Frontal cortex (tissue), 4 donors: ENCODE data around the gene RPP40. TPM values are rescaled to one million over a fixed set of nuclear protein-coding genes. Genes with fewer than 3 reads are reported as not detected.

Source experiments
- DNase-seq, 2 donors: peaks; one replicate each; pipeline ENCODE4 v3.0.0; 2012; ENCODE audit warnings: low spot score in 2 of 2
- FAIRE-seq: peaks from 2 replicates; lab custom pipeline; 2012; peaks lifted over from hg19 to GRCh38; lab: Jason Lieb, UNC
- total RNA-seq: library from RNA; depleted of rRNA; stranded (reverse); fragments of >200 nt; gene quantifications from one replicate; pipeline ENCODE4 v1.2.3, GENCODE V29; 2014
- donor health status: control.
- donor health status: control.
- donor health status: control.

RPP40 gene
- total RNA-seq, 1 donor from 2014 or later: 17.1 TPM

GRCh38 chr6:4973982-4974745 is 29.7 kb downstream of the RPP40 start:
- DNase-seq (no peak), FAIRE-seq (no peak)

- FAIRE-seq (no peak), DNase-seq (no peak)
These were observed 30.4 kb downstream of the RPP40 start for GRCh38 chr6:4973415-4973814.

- FAIRE-seq: no peak
- DNase-seq: no peak
These were observed 31.4 kb downstream of the RPP40 start for GRCh38 chr6:4972438-4972837.

DNA sequence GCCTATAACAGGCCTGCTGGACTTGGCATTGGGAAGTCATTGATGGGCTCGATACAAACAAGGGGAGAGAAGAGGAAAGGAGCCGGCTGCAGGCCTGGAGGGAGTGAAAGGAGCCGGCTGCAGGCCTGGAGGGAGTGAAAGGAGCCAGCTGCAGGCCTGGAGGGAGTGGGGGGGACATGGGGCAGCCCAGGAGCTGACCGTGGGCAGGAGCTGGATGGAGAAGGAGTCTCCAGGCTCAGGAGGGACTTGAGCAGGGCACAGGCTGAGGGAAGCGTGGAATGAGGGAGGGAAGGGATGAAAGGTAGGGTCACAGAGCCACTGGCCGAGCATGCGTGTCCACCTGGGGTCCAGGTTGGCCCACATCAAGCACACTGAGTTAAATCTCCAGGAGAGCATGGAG is 32.0 kb downstream of the RPP40 start:
- no peak for DNase-seq
- no peak for FAIRE-seq

DNA sequence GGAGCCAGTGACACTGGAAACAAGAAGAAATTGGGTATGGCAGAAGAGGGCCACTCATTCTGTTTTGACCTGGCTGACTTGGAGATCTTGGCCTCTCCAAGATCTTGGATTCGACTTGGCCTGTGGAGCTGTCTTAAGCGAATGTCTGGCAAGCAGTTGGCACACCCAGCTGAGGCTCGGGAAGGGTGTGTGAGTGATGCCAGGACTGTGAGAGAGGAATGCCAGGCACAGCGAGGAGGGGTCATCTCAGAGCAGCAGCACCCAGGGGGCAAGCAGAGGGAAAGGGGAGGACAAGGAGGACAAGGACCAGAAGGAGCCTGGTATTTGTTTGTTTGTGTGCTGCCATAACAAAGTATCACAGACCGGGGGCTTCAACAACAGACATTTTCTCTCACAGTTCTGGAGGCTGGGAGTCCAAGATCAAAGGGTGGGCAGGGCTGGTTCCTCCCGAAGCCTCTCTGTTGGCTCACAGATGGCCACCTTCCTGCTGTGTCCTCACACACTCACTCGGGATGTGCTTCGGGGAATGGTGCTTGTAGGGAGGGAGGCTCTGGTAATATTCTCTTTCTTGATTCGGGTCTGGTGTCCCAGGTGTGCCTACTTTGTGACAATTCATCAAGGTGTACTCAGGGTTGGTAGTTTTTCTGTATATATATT is 33.0 kb downstream of the RPP40 start:
- no peak for DNase-seq
- no peak for FAIRE-seq

DNA sequence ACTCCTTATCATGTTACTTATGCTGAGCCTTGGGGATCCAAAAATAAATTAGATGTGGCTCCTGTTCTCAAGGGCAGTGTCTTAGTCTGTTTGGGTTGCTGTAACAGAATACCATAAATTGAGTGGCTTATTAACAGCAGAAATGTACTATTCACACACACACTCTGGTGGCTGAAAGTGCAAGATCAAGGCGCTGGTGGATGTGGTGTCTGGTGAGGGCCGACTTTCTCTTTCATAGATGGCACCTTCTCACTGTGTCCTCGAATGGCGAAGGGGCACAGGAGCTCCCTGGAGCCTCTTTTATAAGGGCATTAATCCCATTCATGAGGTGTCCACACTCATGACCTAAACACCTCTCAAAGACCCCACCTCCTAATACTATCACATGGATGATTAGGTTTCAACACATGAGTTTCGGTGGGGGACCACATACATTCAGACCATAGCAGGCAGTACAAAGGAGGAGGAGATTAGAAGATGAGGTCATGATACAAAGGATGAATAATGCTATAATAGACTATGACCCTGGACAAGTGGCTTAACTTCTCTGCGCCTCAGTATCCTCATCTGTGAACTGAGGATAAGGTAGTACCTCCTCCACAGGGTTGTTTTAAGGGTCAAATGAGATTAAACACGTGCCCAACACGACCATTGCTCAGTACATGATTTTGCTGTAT is 34.1 kb downstream of the RPP40 start:
- no peak for DNase-seq
- FAIRE-seq: no peak

DNA sequence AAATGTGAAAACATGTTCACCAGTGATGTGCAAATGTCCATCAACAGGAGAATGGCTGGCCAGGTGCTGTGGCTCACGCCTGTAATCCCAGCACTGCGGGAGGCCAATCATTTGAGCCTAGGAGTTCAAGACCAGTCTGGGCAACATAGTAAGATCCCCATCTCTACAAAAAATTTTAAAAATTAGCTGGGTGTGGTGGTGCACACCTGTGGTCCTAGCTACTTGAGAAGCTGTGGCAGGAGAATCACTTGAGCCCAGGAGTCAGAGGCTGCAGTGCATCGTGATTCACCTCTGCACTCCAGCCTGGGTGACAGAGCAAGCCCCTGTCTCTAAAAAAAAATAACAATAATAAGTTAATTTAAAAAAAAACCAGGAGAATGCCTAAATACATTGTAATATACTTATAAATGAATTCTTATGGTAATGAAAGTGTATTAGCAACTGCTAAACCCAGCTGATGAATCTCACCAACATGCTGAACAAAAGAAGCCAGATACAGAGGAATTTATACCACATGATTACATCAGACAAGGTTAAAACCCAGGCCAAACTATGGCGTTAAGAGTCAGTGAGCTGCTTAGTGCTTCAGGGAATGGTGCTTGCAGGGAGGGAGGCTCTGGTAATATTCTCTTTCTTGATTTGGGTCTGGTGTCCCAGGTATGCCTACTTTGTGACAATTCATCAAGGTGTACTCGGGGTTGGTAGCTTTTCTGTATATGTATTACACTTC is 36.4 kb downstream of the RPP40 start:
- DNase-seq (no peak), FAIRE-seq (no peak)

DNA sequence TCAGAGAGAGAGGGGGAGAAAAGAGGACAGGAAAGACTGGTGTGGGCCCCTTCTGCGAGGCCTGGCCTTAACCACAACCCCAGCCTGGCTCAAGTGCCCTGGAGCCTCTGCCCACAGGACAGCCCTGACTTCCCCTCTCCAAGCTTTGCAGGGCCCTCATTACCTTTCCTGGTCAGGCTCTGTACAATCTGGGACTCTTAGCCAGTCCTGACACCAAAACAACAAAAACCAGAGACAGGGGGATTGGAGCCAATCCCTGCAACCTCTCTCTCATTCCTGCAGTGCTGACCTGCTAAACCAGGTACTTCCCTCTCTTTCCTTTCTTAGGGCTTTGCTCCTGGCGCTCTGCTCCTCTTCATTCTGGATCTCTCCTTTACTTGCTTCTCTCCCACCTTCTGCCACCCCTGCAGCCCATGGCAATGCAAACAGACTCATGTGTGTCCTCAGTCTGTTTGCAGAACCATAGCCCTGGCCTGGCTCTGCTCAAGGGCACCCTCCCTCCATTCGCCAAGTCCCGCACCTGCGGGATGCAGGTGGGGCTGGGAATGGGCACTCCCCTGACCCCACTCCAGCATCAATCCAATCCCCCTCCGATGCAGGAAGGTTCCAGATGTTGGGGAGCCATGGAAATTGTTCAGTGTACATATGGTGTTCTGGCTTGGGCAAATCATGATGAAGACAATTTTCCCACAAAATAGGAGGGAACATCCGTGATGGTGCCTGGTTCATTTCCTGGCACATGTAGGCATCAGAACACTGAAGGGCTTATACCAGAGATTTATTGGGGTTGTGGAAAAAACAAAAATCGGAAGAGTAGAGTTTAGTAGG is 38.1 kb downstream of the RPP40 start:
- DNase-seq (no peak), FAIRE-seq (no peak)

DNA sequence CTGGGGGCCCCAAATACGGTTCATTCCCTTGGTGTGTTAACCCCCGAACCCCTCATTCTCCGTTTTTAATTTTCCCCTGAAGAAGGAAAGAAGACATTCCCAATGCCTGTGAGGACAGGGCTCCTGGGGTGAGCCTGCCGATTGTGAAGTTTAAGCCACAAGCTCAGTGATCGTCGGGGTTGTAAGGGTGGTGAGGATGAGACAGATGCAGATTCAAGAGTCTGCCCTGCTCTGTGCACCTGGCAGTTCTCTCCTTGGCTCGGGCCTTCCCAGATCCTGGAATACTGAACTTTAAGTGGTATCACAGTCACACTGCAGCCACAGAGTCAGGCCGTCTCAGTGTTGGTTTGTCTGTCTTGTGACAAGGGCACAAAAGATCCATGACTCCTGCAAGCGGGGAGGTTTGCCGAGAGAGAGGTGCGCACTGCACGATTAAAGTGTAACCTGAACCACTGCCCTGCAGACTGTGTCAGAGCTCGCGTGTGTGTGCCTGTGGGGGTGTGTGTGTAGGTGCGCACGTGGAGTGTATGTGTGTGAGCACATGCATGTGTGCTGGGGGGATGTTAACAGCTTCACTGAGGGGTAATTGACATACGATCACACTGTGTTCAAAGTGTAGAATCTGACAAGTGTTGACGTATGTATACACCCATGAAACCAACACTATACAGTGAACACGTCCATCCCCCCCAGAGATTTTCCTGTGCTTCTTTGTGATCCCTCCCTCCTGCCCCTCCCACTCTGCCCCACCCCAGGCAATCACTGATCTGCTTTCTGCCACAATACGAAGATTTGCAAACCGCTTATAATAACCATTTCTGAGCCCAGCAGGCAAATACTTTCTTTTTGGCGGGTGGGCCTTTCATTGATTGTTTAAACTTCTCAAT is 38.9 kb downstream of the RPP40 start:
- DNase-seq (no peak), FAIRE-seq (no peak)

GRCh38 chr6:4962905-4963304 is 40.9 kb downstream of the RPP40 start:
- DNase-seq (no peak), FAIRE-seq (no peak)

DNA sequence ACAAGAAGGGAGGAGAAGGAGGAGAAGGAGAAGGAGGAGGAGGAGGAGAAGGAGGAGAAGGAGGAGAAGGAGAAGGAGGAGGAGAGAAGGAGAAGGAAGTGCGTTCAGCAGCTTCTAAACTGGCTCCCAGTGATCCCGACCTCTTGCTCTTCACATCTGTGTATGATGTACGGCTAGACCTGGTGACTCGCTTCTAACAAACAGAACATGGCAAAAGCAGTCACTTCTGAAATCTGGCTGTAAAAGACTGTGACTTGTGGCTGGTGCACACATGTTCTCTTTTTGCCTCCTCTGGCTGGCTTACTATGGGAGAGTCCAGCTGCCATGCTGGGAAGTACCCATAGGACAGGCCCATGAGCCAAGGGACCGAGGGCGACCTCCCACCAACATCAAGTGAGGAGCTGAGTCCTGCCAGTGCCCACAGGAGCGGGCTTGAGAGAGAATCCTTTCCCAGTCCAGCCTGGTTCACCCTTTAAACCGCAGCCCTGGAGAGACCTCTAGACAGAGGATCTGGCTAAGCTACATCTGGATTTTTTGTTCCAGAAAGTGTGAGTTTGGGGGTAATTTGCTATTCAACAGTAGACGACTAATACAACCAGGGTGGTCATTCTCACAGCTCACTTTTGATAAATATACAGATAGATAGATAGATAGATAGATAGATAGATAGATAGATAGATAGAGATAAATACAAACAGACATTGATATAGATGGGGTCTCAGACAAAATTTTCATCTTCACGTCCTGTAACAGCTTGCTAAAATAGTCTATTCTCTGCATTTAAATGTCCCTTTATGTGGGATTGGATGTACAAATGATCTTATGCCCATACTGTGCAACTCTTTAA is 42.3 kb downstream of the RPP40 start:
- no peak for DNase-seq
- FAIRE-seq: no peak

- DNase-seq (no peak), FAIRE-seq (no peak)
These were observed 45.2 kb downstream of the RPP40 start for GRCh38 chr6:4958624-4959023.

GRCh38 chr6:4957521-4958231 is 46.2 kb downstream of the RPP40 start:
- no peak for FAIRE-seq

GRCh38 chr6:4956625-4957024 is 47.2 kb downstream of the RPP40 start:
- DNase-seq (no peak), FAIRE-seq (no peak)

More at GRCh38 chr6:4957521-4958231, 46.2 kb downstream of the RPP40 start:
- no peak for DNase-seq

DNA sequence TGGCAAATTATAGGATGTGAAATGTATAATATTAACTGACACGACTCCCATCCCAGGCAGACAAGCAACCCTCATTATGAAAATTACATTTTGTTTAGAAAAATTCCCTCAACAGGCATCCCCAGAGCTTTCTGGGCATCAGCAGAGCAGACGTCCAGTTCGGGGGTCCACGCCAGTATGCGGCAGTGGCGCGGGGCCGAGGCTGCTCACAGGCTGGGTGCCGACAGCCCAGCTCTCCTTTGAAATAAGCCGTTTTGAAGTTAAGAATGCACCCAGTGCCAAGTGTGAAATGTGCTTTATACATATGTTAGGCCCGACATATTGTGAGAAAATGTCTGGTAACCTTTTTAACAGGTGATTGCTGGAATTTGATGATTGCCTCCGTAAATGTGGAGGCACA is 50.4 kb downstream of the RPP40 start:
- FAIRE-seq (no peak), DNase-seq (no peak)

DNA sequence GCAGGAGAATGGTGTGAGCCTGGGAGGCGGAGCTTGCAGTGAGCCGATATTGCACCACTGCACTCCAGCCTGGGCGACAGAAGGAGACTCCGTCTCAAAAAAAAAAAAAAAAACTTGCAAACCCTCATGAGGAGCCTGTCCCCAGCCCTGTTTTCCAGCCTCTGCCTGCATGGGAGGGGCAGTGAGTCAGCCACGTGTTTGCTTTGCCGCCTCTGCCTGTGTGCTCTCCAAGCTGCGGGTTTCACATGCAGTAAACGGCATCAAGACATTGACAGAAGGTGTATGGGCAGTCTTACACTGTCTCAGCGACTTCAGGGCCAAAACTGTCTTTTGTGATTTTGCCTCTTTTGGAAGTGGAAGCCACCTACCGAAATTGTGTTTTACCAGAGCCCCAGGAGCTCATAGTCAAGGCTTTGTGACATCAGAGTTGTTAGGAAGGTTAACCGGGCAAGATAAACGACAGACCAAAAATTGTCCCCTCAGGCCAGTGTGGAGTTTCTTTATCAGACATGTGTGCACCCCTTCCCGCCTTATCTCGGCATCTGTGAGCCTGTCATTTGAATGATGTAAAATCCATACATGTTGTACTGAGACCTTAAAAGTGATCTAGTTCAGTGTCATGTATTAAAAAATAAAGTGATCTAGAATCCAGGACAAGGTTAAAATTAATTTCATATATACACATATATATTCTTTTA is 52.9 kb downstream of the RPP40 start:
- DNase-seq (no peak), FAIRE-seq (no peak)

GRCh38 chr6:4950076-4950475 is 53.8 kb downstream of the RPP40 start:
- DNase-seq: no peak
- FAIRE-seq: no peak
